Measurements from ENCODE around the gene GNS.

GNS gene

GRCh38 chr12:64669270-64669842 lies 89.8 kb downstream of the GNS start:
- in situ Hi-C loops (cut with HindIII; ENCODE audit: low pct_ligation_motif_present, low sequenced_read_pairs) = no loop called here
- Histone ChIP-seq H3K27me3 (replicated peaks) (no peaks in the 10 kb centered on the region), H3K36me3 (replicated peaks) (no peaks in the 10 kb centered on the region), H3K27ac (no peak overlapping the region), H3K4me3 (ENCODE audit: low read depth, low read length) (no peak overlapping the region)
- no peak for DNase-seq
- no peak for TF ChIP-seq CTCF (IDR thresholded peaks at IDR 0.05; ENCODE audit: low read depth, low read length, missing control alignments)

GRCh38 chr12:64667793-64668192 lies 91.4 kb downstream of the GNS start:
- Histone ChIP-seq H3K36me3 (replicated peaks) (no peaks in the 10 kb centered on the region), H3K4me3 (ENCODE audit: low read depth, low read length) (no peak overlapping the region), H3K27ac (no peak overlapping the region), H3K27me3 (replicated peaks) (no peaks in the 10 kb centered on the region)
- no peak for TF ChIP-seq CTCF (IDR thresholded peaks at IDR 0.05; ENCODE audit: low read depth, low read length, missing control alignments)
- no peak for DNase-seq
- in situ Hi-C loops (cut with HindIII; ENCODE audit: low pct_ligation_motif_present, low sequenced_read_pairs) = no loop called here

GRCh38 chr12:64666054-64666914 lies 92.9 kb downstream of the GNS start:
- Histone ChIP-seq H3K27me3 (replicated peaks) (no peaks in the 10 kb centered on the region), H3K4me3 (ENCODE audit: low read depth, low read length) (no peak overlapping the region), H3K36me3 (replicated peaks) (no peaks in the 10 kb centered on the region), H3K27ac (no peak overlapping the region)
- in situ Hi-C loops (cut with HindIII; ENCODE audit: low pct_ligation_motif_present, low sequenced_read_pairs) = no loop called here
- DNase-seq = no peak
- no peak for TF ChIP-seq CTCF (IDR thresholded peaks at IDR 0.05; ENCODE audit: low read depth, low read length, missing control alignments)

- in situ Hi-C loops (cut with HindIII; ENCODE audit: low pct_ligation_motif_present, low sequenced_read_pairs) = no loop called here
- H3K27ac ChIP-seq = no peak overlapping the region
- H3K4me3 ChIP-seq (ENCODE audit: low read depth, low read length) = no peak overlapping the region
- DNase-seq = no peak
- H3K27me3 ChIP-seq (replicated peaks) = no peaks in the 10 kb centered on the region
- no peak for TF ChIP-seq CTCF (IDR thresholded peaks at IDR 0.05; ENCODE audit: low read depth, low read length, missing control alignments)
- no peaks in the 10 kb centered on the region for H3K36me3 ChIP-seq (replicated peaks)
Observed at GRCh38 chr12:64665514-64665913, 93.7 kb downstream of the GNS start.
